NB4 (cell line): ENCODE data around the gene CITED1.

Experiments used
- DNase-seq: peaks from one replicate; pipeline ENCODE4 v3.0.0; 2010; ENCODE audit warnings: low read depth
- H3K4me3 ChIP-seq: one replicate; pipeline ENCODE4 v1.5.1; 2011; ENCODE audit warnings: mild to moderate bottlenecking, low read depth, low read length, moderate library complexity
- MYC ChIP-seq: IDR thresholded peaks from 2 replicates; pipeline ENCODE4 v1.6.1; 2011; ENCODE audit warnings: low read depth, low read length
- POLR2A ChIP-seq: IDR thresholded peaks from 2 replicates; pipeline ENCODE4 v1.6.1; 2011; ENCODE audit warnings: mild to moderate bottlenecking; ENCODE audit not compliant: insufficient read length; ENCODE audit errors: extremely low read depth
- TF ChIP-seq, protein P1 (sequence below): IDR thresholded peaks from one replicate; pipeline ENCODE4 v1.5.1; 2012; ENCODE audit warnings: low read depth, low read length
- TF ChIP-seq, protein P2 (sequence below): IDR thresholded peaks from 2 replicates; pipeline ENCODE4 v1.6.1; 2011; ENCODE audit warnings: low read depth, low read length

CITED1 gene

GRCh38 chrX:72308566-72309296, 3.0 kb upstream of the CITED1 start:
- 0 out of 2 replicates have a peak, but pooled peaks have one; percentile 13 for TF ChIP-seq MYC
- TF ChIP-seq, protein P1, sequence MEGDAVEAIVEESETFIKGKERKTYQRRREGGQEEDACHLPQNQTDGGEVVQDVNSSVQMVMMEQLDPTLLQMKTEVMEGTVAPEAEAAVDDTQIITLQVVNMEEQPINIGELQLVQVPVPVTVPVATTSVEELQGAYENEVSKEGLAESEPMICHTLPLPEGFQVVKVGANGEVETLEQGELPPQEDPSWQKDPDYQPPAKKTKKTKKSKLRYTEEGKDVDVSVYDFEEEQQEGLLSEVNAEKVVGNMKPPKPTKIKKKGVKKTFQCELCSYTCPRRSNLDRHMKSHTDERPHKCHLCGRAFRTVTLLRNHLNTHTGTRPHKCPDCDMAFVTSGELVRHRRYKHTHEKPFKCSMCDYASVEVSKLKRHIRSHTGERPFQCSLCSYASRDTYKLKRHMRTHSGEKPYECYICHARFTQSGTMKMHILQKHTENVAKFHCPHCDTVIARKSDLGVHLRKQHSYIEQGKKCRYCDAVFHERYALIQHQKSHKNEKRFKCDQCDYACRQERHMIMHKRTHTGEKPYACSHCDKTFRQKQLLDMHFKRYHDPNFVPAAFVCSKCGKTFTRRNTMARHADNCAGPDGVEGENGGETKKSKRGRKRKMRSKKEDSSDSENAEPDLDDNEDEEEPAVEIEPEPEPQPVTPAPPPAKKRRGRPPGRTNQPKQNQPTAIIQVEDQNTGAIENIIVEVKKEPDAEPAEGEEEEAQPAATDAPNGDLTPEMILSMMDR: no peak
- no peak overlapping the region for H3K4me3 ChIP-seq
- DNase-seq: peak; percentile 81

GRCh38 chrX:72308209-72308565, 2.5 kb upstream of the CITED1 start:
- TF ChIP-seq MYC: no peak
- TF ChIP-seq, protein P2, sequence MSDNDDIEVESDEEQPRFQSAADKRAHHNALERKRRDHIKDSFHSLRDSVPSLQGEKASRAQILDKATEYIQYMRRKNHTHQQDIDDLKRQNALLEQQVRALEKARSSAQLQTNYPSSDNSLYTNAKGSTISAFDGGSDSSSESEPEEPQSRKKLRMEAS: no peak
- TF ChIP-seq POLR2A: no peak
- TF ChIP-seq, protein P1: no peak
- no peak for DNase-seq
- no peak overlapping the region for H3K4me3 ChIP-seq

DNA sequence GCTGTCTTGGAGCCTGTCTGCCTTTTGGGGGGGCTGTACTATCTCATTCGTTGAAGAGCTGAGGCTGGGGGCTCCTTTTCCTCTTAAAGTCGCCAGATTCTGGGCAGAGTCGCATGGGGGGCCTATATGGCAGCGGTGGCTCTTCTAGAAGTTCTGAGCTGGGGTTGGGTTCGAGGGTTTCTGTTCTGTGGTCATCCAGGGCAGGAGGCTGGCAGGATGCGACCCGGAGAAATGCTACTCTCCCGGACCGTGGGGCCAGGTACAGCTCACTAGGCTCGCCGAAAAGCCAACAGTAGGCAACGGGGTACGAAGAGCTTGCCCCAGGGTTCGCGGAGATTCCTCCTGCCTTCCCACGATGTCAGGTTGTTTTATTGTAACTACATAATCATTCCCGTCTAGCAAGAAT, 1.9 kb upstream of the CITED1 start:
- TF ChIP-seq, protein P1: no peak
- no peak for TF ChIP-seq POLR2A
- no peak for TF ChIP-seq MYC
- TF ChIP-seq, protein P2: no peak
- DNase-seq: no peak
- no peak overlapping the region for H3K4me3 ChIP-seq

- peak; percentile 88 for DNase-seq
- peak overlapping the region; percentile 50 for H3K4me3 ChIP-seq
- TF ChIP-seq, protein P2: peak; percentile 64
- peak; percentile 49; the same call in 1 of the 2 replicates for TF ChIP-seq MYC
- TF ChIP-seq POLR2A: no peak
- TF ChIP-seq, protein P1: no peak
Observed at GRCh38 chrX:72306851-72307645, 1.3 kb upstream of the CITED1 start.

- TF ChIP-seq POLR2A: no peak
- peak overlapping the region; percentile 50 for H3K4me3 ChIP-seq
- DNase-seq: peak; percentile 39
Observed at GRCh38 chrX:72306085-72306801, 529 bp upstream of the CITED1 start.

GRCh38 chrX:72304877-72305276, 837 bp downstream of the CITED1 start:
- DNase-seq: peak; percentile 11
- TF ChIP-seq POLR2A: no peak
- TF ChIP-seq, protein P1: no peak
- TF ChIP-seq MYC: no peak
- TF ChIP-seq, protein P2: no peak
- H3K4me3 ChIP-seq: no peak overlapping the region
